Activated CD4-positive, alpha-beta T cell treated with anti-CD3 and anti-CD28 coated beads for 48 hours (primary cell): Measurements from ENCODE around the gene JAG2.

Source experiments
- DNase-seq: peaks from one replicate; pipeline ENCODE4 v3.0.0-alpha.2; 2020

JAG2 gene

DNA sequence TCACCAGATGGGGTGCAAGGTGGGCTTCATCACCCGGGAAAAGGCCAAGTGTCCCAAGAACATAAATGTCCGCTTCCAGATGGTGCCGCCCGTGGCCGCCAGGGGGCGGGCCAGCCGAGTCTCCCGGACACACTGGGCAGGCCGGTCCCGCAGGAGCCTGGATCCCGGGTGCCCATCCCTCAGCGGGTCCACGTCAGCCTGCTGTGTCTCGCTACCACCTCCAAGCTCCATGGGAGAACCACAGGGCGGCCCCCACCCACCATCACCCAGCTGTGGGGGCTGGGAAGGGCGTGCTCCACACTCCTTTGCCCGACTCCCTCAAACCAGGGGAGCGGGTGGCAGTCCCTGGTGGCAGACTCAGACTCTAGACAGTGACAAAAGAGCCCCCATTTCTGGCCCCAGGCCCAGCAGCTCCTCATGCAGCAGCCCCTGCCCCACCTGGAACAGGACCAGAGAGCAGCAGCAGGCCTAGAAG lies 34.5 kb upstream of the JAG2 start:
- peak; percentile 76 for DNase-seq

- DNase-seq, result peak; percentile 58
These were observed 33.4 kb upstream of the JAG2 start for GRCh38 chr14:105201925-105202513.

DNA sequence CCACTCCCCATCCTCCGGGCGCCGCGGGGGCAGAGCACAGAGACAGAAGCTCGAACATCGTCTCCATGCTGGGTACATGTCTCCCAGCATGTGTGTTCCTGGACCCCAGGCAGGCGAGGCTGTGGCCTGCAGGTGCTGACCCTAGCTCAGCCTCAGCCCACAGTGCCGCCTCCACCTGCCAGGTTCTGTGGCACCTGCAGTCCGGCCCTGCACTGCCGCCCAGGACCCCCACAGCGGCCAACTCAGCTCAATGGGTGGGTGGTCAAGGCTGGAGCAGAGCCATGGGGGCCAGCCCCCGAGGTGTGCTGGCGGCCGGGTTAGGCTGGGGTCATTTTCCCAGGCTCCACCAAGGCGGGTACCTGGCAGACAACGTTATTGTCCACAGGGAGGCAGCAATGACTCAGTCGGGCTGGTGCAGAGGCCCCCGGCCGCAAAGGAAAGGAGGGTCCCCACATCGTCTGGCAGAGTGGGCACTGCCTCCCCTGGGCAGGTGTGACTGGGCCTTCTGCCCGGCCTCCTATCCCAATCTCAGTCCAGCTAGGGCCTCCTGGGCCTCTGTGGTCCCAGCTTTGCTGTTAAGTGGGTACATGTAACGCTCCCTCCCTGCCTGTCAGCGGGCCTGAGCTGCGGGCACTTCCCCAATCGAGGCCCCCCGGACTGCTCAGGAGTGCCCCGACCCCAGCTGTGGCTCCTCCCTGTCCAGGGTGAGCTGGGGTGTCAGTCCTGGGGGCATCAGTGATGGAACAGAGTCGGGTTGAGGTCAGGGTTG lies 32.8 kb upstream of the JAG2 start:
- no peak for DNase-seq

GRCh38 chr14:105200641-105201040 lies 32.1 kb upstream of the JAG2 start:
- no peak for DNase-seq

- no peak for DNase-seq
These were observed 31.5 kb upstream of the JAG2 start for GRCh38 chr14:105200074-105200473.

GRCh38 chr14:105199093-105199492 lies 30.5 kb upstream of the JAG2 start:
- DNase-seq, result no peak

DNA sequence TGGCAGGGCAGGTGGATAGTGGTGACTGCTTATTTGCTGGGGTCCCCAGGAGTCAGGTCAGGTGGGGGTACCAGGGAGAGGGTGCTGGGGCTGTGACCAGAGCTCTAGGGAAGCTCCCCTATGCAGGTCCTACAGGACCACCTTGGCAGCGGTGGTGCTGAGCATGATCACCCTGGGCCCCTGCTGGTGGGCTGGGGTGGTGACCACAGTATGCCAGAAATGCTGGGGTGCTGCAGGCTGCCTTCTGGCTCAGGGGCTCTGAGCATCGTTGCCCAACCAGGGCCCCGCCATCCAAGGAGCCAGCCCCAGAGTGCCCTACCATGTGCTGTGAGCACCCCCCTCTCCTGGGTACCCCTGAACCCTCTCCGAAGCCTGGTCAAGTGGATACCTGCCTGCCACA lies 30.0 kb upstream of the JAG2 start:
- DNase-seq, result no peak

GRCh38 chr14:105197211-105197641 lies 28.6 kb upstream of the JAG2 start:
- DNase-seq, result peak; percentile 34

- DNase-seq, result no peak
These were observed 27.8 kb upstream of the JAG2 start for GRCh38 chr14:105196265-105196960.

DNA sequence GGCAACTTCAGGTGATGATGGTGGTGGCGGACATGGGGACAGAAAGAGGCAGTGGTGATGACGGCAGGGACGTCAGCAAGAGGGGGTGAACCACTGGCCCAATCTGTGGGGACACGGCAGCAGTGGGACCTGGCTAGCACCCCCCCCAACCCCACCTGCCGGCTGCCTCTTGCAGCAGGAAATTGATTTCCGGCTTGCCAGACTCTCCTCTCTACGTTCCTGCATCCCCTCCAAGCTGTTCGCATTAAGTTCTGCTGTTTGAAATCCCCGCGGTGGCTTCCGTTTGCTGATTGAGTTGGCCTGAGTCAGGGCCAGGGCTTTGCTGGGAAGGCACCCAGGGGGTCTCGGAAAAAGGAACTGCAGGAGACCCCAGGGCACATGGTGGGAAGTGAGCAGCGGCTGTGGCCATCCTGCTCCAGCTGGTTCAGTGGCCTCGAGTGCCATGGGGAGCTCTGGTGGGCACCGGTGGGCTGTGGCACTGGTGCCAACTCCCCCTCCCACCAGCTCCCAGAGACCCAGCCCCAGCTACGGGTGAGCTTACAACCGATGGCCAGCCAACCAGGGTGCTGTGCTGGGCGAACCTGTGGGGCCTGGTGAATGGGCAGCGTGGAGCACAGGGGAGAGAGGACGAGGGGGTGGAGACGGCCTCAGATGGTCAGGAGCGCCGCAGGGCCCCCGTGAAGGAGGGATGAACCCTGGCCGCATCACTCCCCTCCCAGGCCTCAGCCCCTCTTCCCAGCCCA lies 27.1 kb upstream of the JAG2 start:
- DNase-seq, result no peak

- no peak for DNase-seq
These were observed 26.5 kb upstream of the JAG2 start for GRCh38 chr14:105195051-105195450.

GRCh38 chr14:105193916-105194782 lies 25.6 kb upstream of the JAG2 start:
- DNase-seq, result peak; percentile 67

- DNase-seq, result peak; percentile 50
These were observed 24.5 kb upstream of the JAG2 start for GRCh38 chr14:105192866-105193731.

DNA sequence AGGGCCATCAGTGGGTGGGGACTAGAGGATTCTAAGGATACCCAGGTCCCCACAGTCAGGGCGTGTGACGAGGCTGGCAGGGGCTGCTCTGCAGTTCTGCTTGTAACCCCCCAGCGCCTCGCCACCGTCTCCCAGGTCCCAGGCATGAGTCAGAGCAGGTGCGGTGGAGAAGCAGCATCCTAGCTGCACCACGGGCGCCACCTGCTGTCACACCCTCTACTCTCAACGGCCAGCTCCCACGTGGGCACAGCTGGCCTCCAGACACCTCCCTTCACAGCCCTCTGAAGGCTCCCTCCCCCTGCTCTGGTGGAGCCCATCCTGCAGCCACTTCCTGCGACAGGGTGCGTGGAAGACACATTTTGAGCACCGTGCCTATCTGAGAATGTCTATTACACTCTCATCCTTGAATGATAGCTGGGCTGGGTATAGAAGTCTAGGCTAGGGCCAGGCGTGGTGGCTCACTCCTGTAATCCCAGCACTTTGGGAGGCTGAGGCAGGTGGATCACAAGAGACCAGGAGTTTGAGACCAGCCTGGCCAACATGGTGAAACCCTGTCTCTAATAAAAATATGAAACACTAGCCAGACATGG lies 19.5 kb upstream of the JAG2 start:
- DNase-seq, result peak; percentile 48

GRCh38 chr14:105187116-105187515 lies 18.5 kb upstream of the JAG2 start:
- DNase-seq, result no peak

- DNase-seq, result no peak
These were observed 17.4 kb upstream of the JAG2 start for GRCh38 chr14:105185973-105186372.

DNA sequence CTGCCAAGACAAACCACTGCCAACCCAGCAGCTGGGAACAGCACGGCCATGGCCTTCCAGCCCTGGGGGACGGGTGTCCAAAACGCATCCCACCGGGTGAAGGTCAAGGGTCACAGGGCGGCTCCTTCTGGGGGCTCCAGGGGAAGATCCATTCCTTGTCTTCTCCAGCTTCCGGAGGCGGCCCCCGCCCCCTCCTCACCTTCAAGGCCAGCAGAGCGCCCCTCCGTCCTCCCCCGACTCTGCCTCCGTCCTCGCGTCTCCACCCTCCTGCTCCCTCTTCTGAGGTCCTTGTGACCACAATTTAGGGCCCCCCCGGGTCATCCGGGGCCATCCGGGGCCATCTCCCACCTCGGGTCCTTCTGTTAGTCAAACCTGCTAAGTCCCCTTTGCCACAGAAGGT lies 16.4 kb upstream of the JAG2 start:
- DNase-seq, result no peak

DNA sequence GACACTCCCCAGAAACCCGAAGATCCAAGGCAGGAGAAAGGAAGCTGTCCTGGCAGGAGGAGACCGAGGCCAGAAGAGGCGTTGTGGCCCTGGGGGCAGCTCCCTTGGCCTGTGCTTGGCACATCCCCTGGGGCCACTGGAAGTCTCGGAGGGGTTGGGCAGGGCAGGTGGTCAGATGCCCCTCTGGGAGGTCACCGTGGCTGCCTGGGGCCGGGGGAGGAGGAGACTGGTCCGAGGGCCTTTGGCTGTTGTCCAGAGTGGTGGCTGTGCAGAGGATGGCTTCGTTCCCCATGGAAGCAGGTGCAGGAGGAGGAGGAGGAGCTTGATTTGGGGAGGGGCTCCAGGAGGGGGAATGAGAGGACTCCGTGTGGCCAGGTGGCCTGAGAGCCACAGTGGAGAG lies 15.9 kb upstream of the JAG2 start:
- no peak for DNase-seq

- no peak for DNase-seq
These were observed 13.9 kb upstream of the JAG2 start for GRCh38 chr14:105182296-105183020.
